ENCODE results near the gene ZBTB20.

DNA sequence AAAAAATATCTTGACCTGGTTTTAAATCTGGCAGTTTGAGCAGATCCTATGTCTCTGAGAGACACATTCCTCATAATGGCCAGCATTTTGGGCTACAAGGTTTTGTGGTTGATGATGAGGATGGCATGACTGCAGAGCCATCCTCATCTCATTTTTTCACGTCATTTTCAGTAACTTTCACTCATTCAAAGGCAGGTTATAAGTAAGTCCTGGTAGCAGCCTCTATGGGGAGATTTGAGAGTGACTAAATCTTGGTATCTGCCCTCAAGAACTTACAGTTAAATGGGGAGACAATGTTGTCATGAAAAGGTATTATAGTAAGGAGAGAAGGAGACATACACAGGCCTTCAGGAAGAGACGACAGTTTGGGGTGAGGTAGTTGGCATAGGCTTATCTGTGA, 838.7 kb downstream of the ZBTB20 start:
- TF ChIP-seq, protein P1, sequence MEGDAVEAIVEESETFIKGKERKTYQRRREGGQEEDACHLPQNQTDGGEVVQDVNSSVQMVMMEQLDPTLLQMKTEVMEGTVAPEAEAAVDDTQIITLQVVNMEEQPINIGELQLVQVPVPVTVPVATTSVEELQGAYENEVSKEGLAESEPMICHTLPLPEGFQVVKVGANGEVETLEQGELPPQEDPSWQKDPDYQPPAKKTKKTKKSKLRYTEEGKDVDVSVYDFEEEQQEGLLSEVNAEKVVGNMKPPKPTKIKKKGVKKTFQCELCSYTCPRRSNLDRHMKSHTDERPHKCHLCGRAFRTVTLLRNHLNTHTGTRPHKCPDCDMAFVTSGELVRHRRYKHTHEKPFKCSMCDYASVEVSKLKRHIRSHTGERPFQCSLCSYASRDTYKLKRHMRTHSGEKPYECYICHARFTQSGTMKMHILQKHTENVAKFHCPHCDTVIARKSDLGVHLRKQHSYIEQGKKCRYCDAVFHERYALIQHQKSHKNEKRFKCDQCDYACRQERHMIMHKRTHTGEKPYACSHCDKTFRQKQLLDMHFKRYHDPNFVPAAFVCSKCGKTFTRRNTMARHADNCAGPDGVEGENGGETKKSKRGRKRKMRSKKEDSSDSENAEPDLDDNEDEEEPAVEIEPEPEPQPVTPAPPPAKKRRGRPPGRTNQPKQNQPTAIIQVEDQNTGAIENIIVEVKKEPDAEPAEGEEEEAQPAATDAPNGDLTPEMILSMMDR (IDR thresholded peaks at IDR 0.05; ENCODE audit: low read length) = no peak
- TF ChIP-seq EZH2 (optimal IDR thresholded peaks at IDR 0.05; ENCODE audit: low read depth, low read length) (no peak), EZH2phosphoT487 (IDR thresholded peaks at IDR 0.05; ENCODE audit: low read length) (no peak)

All from MM.1S (cell line).